ENCODE results near the gene SP7.
A peak's percentile ranks its signal among the peaks of the same experiment; 100 is the strongest.

The SP7 gene

GRCh38 chr12:53336181-53336681, at the start of gene SP7:
SP7 (minus strand) TSS chr12:53336354; CDS start chr12:53335646, 708 bp downstream.
- Histone ChIP-seq H3K4me1 (ENCODE audit: control insufficient read depth, insufficient read depth, low read length) (no peaks in the 10 kb centered on the region), H3K9me3 (ENCODE audit: control insufficient read depth in 2 of 2, low read length in 2 of 2) (no peaks in the 10 kb centered on the region), H3K36me3 (ENCODE audit: control insufficient read depth in 2 of 2, insufficient read depth in 2 of 2, low read length in 2 of 2) (no peaks in the 10 kb centered on the region), H3K9ac (ENCODE audit: low read length in 2 of 2) (no peak within 1 kb of the TSS), H3K4me3 (ENCODE audit: low read length in 2 of 2) (no peak within 1 kb of the TSS), H3K27me3 (ENCODE audit: control insufficient read depth in 1 of 2, insufficient read depth in 2 of 2, low read length in 2 of 2) (peaks cover 43 to 54% of the 10 kb centered on the region in 2 donors), H3K27ac (ENCODE audit: low read length) (no peak within 1 kb of the TSS)

GRCh38 chr12:53383258-53383657, 47.1 kb upstream of the SP7 start:
- H3K27me3 ChIP-seq (ENCODE audit: control insufficient read depth in 1 of 2, insufficient read depth in 2 of 2, low read length in 2 of 2): no peaks in the 10 kb centered on the region
- H3K4me1 ChIP-seq (ENCODE audit: control insufficient read depth, insufficient read depth, low read length): peaks cover 49% of the 10 kb centered on the region
- no peaks in the 10 kb centered on the region for H3K9me3 ChIP-seq (ENCODE audit: control insufficient read depth in 2 of 2, low read length in 2 of 2)
- H3K4me3 ChIP-seq (ENCODE audit: low read length in 2 of 2): peak overlapping the region; percentile 50 to 64
- H3K9ac ChIP-seq (ENCODE audit: low read length in 2 of 2): peak overlapping the region in 1 of 2 donors; percentile 21
- peaks cover 18 to 24% of the 10 kb centered on the region in 2 donors for H3K36me3 ChIP-seq (ENCODE audit: control insufficient read depth in 2 of 2, insufficient read depth in 2 of 2, low read length in 2 of 2)
- H3K27ac ChIP-seq (ENCODE audit: low read length): peak overlapping the region; percentile 6

- Histone ChIP-seq H3K4me1 (ENCODE audit: control insufficient read depth, insufficient read depth, low read length) (peaks cover 43% of the 10 kb centered on the region), H3K36me3 (ENCODE audit: control insufficient read depth in 2 of 2, insufficient read depth in 2 of 2, low read length in 2 of 2) (peaks cover 18 to 24% of the 10 kb centered on the region in 2 donors)
Measured at GRCh38 chr12:53381731-53382630, 45.8 kb upstream of the SP7 start.

GRCh38 chr12:53380794-53381730, 44.9 kb upstream of the SP7 start:
- Histone ChIP-seq H3K4me3 (ENCODE audit: low read length in 2 of 2) (peak overlapping the region; percentile 54 to 69), H3K9me3 (ENCODE audit: control insufficient read depth in 2 of 2, low read length in 2 of 2) (no peaks in the 10 kb centered on the region), H3K36me3 (ENCODE audit: control insufficient read depth in 2 of 2, insufficient read depth in 2 of 2, low read length in 2 of 2) (peaks cover 18 to 22% of the 10 kb centered on the region in 2 donors), H3K9ac (ENCODE audit: low read length in 2 of 2) (peak overlapping the region; percentile 36 to 47), H3K4me1 (ENCODE audit: control insufficient read depth, insufficient read depth, low read length) (peaks cover 38% of the 10 kb centered on the region), H3K27ac (ENCODE audit: low read length) (peak overlapping the region; percentile 37), H3K27me3 (ENCODE audit: control insufficient read depth in 1 of 2, insufficient read depth in 2 of 2, low read length in 2 of 2) (no peaks in the 10 kb centered on the region)

More at GRCh38 chr12:53381731-53382630, 45.8 kb upstream of the SP7 start:
- H3K27me3 ChIP-seq (ENCODE audit: control insufficient read depth in 1 of 2, insufficient read depth in 2 of 2, low read length in 2 of 2): no peaks in the 10 kb centered on the region
- peak overlapping the region; percentile 12 to 29 for H3K9ac ChIP-seq (ENCODE audit: low read length in 2 of 2)
- peak overlapping the region; percentile 12 for H3K27ac ChIP-seq (ENCODE audit: low read length)
- H3K9me3 ChIP-seq (ENCODE audit: control insufficient read depth in 2 of 2, low read length in 2 of 2): no peaks in the 10 kb centered on the region
- peak overlapping the region; percentile 54 to 69 for H3K4me3 ChIP-seq (ENCODE audit: low read length in 2 of 2)

- Histone ChIP-seq H3K9me3 (ENCODE audit: control insufficient read depth in 2 of 2, low read length in 2 of 2) (no peaks in the 10 kb centered on the region), H3K27me3 (ENCODE audit: control insufficient read depth in 1 of 2, insufficient read depth in 2 of 2, low read length in 2 of 2) (no peaks in the 10 kb centered on the region), H3K4me3 (ENCODE audit: low read length in 2 of 2) (peak within 1 kb of the TSS; percentile 86 to 92), H3K27ac (ENCODE audit: low read length) (peak within 1 kb of the TSS; percentile 96), H3K9ac (ENCODE audit: low read length in 2 of 2) (peak within 1 kb of the TSS; percentile 84 to 93), H3K4me1 (ENCODE audit: control insufficient read depth, insufficient read depth, low read length) (peaks cover 38% of the 10 kb centered on the region), H3K36me3 (ENCODE audit: control insufficient read depth in 2 of 2, insufficient read depth in 2 of 2, low read length in 2 of 2) (peaks cover 18 to 21% of the 10 kb centered on the region in 2 donors)
Measured at GRCh38 chr12:53380104-53380793, 44.1 kb upstream of the SP7 start, which contains the start of gene SP1. SP1 (plus strand) TSS chr12:53380176; CDS start chr12:53380292, 116 bp downstream.

- Histone ChIP-seq H3K9ac (ENCODE audit: low read length in 2 of 2) (peak overlapping the region; percentile 84 to 93), H3K36me3 (ENCODE audit: control insufficient read depth in 2 of 2, insufficient read depth in 2 of 2, low read length in 2 of 2) (peaks cover 18 to 21% of the 10 kb centered on the region in 2 donors), H3K4me3 (ENCODE audit: low read length in 2 of 2) (peak overlapping the region; percentile 86 to 92), H3K4me1 (ENCODE audit: control insufficient read depth, insufficient read depth, low read length) (peaks cover 36% of the 10 kb centered on the region), H3K27ac (ENCODE audit: low read length) (peak overlapping the region; percentile 96), H3K27me3 (ENCODE audit: control insufficient read depth in 1 of 2, insufficient read depth in 2 of 2, low read length in 2 of 2) (no peaks in the 10 kb centered on the region), H3K9me3 (ENCODE audit: control insufficient read depth in 2 of 2, low read length in 2 of 2) (no peaks in the 10 kb centered on the region)
Measured at GRCh38 chr12:53379389-53380103, 43.4 kb upstream of the SP7 start.

- peaks cover 32% of the 10 kb centered on the region for H3K4me1 ChIP-seq (ENCODE audit: control insufficient read depth, insufficient read depth, low read length)
Measured at GRCh38 chr12:53378724-53379388, 42.7 kb upstream of the SP7 start.

GRCh38 chr12:53378222-53378621, 42.1 kb upstream of the SP7 start:
- H3K9ac ChIP-seq (ENCODE audit: low read length in 2 of 2): no peak overlapping the region
- H3K9me3 ChIP-seq (ENCODE audit: control insufficient read depth in 2 of 2, low read length in 2 of 2): no peaks in the 10 kb centered on the region
- no peaks in the 10 kb centered on the region for H3K27me3 ChIP-seq (ENCODE audit: control insufficient read depth in 1 of 2, insufficient read depth in 2 of 2, low read length in 2 of 2)
- peak overlapping the region; percentile 96 for H3K27ac ChIP-seq (ENCODE audit: low read length)
- H3K4me3 ChIP-seq (ENCODE audit: low read length in 2 of 2): peak overlapping the region in 1 of 2 donors; percentile 86
- H3K4me1 ChIP-seq (ENCODE audit: control insufficient read depth, insufficient read depth, low read length): peaks cover 29% of the 10 kb centered on the region
- peaks cover 15 to 17% of the 10 kb centered on the region in 2 donors for H3K36me3 ChIP-seq (ENCODE audit: control insufficient read depth in 2 of 2, insufficient read depth in 2 of 2, low read length in 2 of 2)

More at GRCh38 chr12:53378724-53379388, 42.7 kb upstream of the SP7 start:
- peak overlapping the region; percentile 96 for H3K27ac ChIP-seq (ENCODE audit: low read length)
- peak overlapping the region; percentile 84 to 93 for H3K9ac ChIP-seq (ENCODE audit: low read length in 2 of 2)
- peaks cover 18 to 21% of the 10 kb centered on the region in 2 donors for H3K36me3 ChIP-seq (ENCODE audit: control insufficient read depth in 2 of 2, insufficient read depth in 2 of 2, low read length in 2 of 2)
- peak overlapping the region; percentile 86 to 92 for H3K4me3 ChIP-seq (ENCODE audit: low read length in 2 of 2)
- no peaks in the 10 kb centered on the region for H3K9me3 ChIP-seq (ENCODE audit: control insufficient read depth in 2 of 2, low read length in 2 of 2)
- H3K27me3 ChIP-seq (ENCODE audit: control insufficient read depth in 1 of 2, insufficient read depth in 2 of 2, low read length in 2 of 2): no peaks in the 10 kb centered on the region

GRCh38 chr12:53376747-53377146, 40.6 kb upstream of the SP7 start:
- H3K36me3 ChIP-seq (ENCODE audit: control insufficient read depth in 2 of 2, insufficient read depth in 2 of 2, low read length in 2 of 2): peaks cover under 1 to 2% of the 10 kb centered on the region in 2 donors
- H3K27ac ChIP-seq (ENCODE audit: low read length): no peak overlapping the region
- H3K27me3 ChIP-seq (ENCODE audit: control insufficient read depth in 1 of 2, insufficient read depth in 2 of 2, low read length in 2 of 2): no peaks in the 10 kb centered on the region
- no peak overlapping the region for H3K9ac ChIP-seq (ENCODE audit: low read length in 2 of 2)
- no peak overlapping the region for H3K4me3 ChIP-seq (ENCODE audit: low read length in 2 of 2)
- H3K4me1 ChIP-seq (ENCODE audit: control insufficient read depth, insufficient read depth, low read length): peaks cover 18% of the 10 kb centered on the region
- no peaks in the 10 kb centered on the region for H3K9me3 ChIP-seq (ENCODE audit: control insufficient read depth in 2 of 2, low read length in 2 of 2)
